Heart left ventricle (tissue), 16 donors: ENCODE results near the gene PNKP. TPM values are rescaled to one million over a fixed set of nuclear protein-coding genes. Genes with fewer than 3 reads are reported as not detected.
A peak's percentile ranks its signal among the peaks of the same experiment; 100 is the strongest.

Experiments
- ATAC-seq, 4 donors: fragments of 200-7000 bp; cut with Tn5 transposase; one replicate each; pipeline ENCODE4 v1.9.1; 2020 to 2022; ENCODE audit warnings: moderate library complexity in 4 of 4, mild to moderate bottlenecking in 3 of 4, moderate number of reproducible peaks in 1 of 4
- DNase-seq, 5 donors: peaks; one replicate each; pipeline ENCODE4 v3.0.0-alpha.2; 2020
- H3K27ac ChIP-seq, 12 donors: fragments of 200-600 bp; sonication (generic) in 4 of 12; one replicate each; pipeline versions ENCODE4 v1.5.0 to v1.8.0; 2016 to 2022; ENCODE audit warnings: mild to moderate bottlenecking in 2 of 12
- H3K27me3 ChIP-seq, 9 donors: fragments of 200-600 bp; sonication (generic) in 2 of 9; one replicate each; pipeline versions ENCODE4 v1.5.1 to v1.8.0; 2016 to 2022; ENCODE audit warnings: mild to moderate bottlenecking in 3 of 9
- H3K36me3 ChIP-seq, 9 donors: fragments of 200-600 bp; sonication (generic) in 2 of 9; one replicate each; pipeline versions ENCODE4 v1.5.0 to v1.8.0; 2018 to 2022; ENCODE audit warnings: mild to moderate bottlenecking in 2 of 9
- H3K4me1 ChIP-seq, 12 donors: fragments of 200-600 bp; sonication (generic) in 4 of 12; one replicate each; pipeline versions ENCODE4 v1.5.0 to v1.8.0; 2016 to 2022; ENCODE audit warnings: mild to moderate bottlenecking in 3 of 12
- H3K4me3 ChIP-seq, 12 donors: fragments of 200-600 bp; sonication (generic) in 4 of 12; one replicate each; pipeline versions ENCODE4 v1.5.0 to v1.8.0; 2017 to 2022; ENCODE audit warnings: mild to moderate bottlenecking in 9 of 12, moderate library complexity in 4 of 12
- H3K9me3 ChIP-seq, 12 donors: fragments of 200-600 bp; sonication (generic) in 4 of 12; one replicate each; pipeline versions ENCODE4 v1.5.0 to v1.8.0; 2016 to 2022; ENCODE audit warnings: mild to moderate bottlenecking in 1 of 12
- CTCF ChIP-seq, 12 donors: fragments of 200-600 bp; sonication (generic) in 4 of 12; IDR thresholded peaks; one replicate each; pipeline versions ENCODE4 v1.5.0 to v1.8.0; 2018 to 2022; ENCODE audit warnings: antibody characterized with exemption in 12 of 12, mild to moderate bottlenecking in 5 of 12
- POLR2A ChIP-seq, 2 donors: fragments of 450-650 bp; IDR thresholded peaks; one replicate each; pipeline ENCODE4 v1.6.1; 2017; ENCODE audit warnings: antibody characterized with exemption in 2 of 2, mild to moderate bottlenecking in 2 of 2, moderate library complexity in 2 of 2
- WGBS, 4 donors: extraction: QIAGEN DNeasy Blood & Tissue Kit in 2 of 4; methylation state at CpG; one replicate each; pipeline versions ENCODE4 v1.1.5 to v1.1.7; 2013 to 2018; 5-methylcytosine and 5-hydroxymethylcytosine counted together
- intact Hi-C, 10 donors: fragments of 100-400 bp; cut with DNase I; formaldehyde crosslinking; loops; one replicate each; pipeline versions ENCODE4 v1.11.1 to v1.14.2; 2022
- polyA plus RNA-seq, 2 donors: library from polyadenylated mRNA; stranded (reverse); fragments of 200-250 nt; gene quantifications; one replicate each; pipeline ENCODE4 v1.2.3, GENCODE V29; 2013
- total RNA-seq, 9 donors: library from RNA; depleted of rRNA in 2 of 9; stranded (reverse); fragments of >200 nt in 2 of 9; fragmentation: NEBNext Ultra II Directional in 3 of 9; extraction: Animal tissue kit (Norgen Biotek cat#: 25700) in 3 of 9; gene quantifications; one replicate each; pipeline versions ENCODE4 v1.1.0 to v1.2.4, GENCODE V29; 2016 to 2023
- donor health status: ischemic (EF 13 %, LVEDD 7.1; RV severe dilation, severe dysfunction).
- donor health status: healthy with polysubstance abuse.
- donor health status: DM: no; HTN: yes; CAD: no.
- donor health status: DM: no; HTN: no; CAD: no.
- donor health status: ischemic (EF 25% LVEDD 6.9; RV normal size, moderate dysfunction).
- donor health status: ischemic (EF 25% LVEDD 5.7; RV mildly dilated, moderate dysfunction).
- donor health status: healthy.
- donor health status: DM: yes; HTN: yes; CAD: no.
- donor health status: ischemic (EF 35%, LVEDD 5.7; RV mildly dilated, moderate dysfunction).
- donor health status: nonischemic (EF 11% LVEDD 7.7; RV severe dilation, severe dysfunction).
- donor health status: DM: yes; HTN: yes; CAD: no.
- donor health status: PGD.
- donor health status: ischemic (EF 29% LVEDD 5.4; RV normal size, mild dysfunction).
- donor health status: nonischemic (EF 23%, LVEDD 6.1; RV moderate dilation, normal function).

Gene PNKP
- total and polyA plus RNA-seq, 11 donors: 26.6 to 57.0 (median 36.8) TPM

GRCh38 chr19:49904136-49904535 lies 36.8 kb upstream of the PNKP start:
- DNase-seq (no peak), ATAC-seq (no peak)
- TF ChIP-seq POLR2A (IDR thresholded peaks at IDR 0.05) (no peak), CTCF (IDR thresholded peaks at IDR 0.05) (no peak)
- H3K4me3 ChIP-seq: no peak overlapping the region
- H3K36me3 ChIP-seq: peaks cover 0 to 32% (median 21%) of the 10 kb centered on the region in 9 donors
- intact Hi-C loops: no loop called here
- H3K9me3 ChIP-seq: no peaks in the 10 kb centered on the region
- WGBS, 4 donors: 49 to 56% (median 56%) methylated on average over 6 of the region's 6 CpGs
- H3K4me1 ChIP-seq: peaks cover 0 to 20% (median 0%) of the 10 kb centered on the region in 12 donors
- H3K27me3 ChIP-seq: no peaks in the 10 kb centered on the region
- peak overlapping the region in 1 of 12 donors; percentile 72 for H3K27ac ChIP-seq

GRCh38 chr19:49896863-49897621 lies 29.7 kb upstream of the PNKP start, which contains the start of gene IL4I1:
IL4I1 (minus strand) TSS chr19:49896887; CDS start chr19:49896160, 727 bp downstream.
- intact Hi-C loops: no loop called here
- TF ChIP-seq POLR2A (IDR thresholded peaks at IDR 0.05): no peak
- TF ChIP-seq CTCF (IDR thresholded peaks at IDR 0.05): no peak

GRCh38 chr19:49895566-49896297 lies 28.4 kb upstream of the PNKP start:
- peak in 1 of 5 donors; percentile 47 for DNase-seq
- peak overlapping the region in 1 of 12 donors; percentile 89 for H3K27ac ChIP-seq
- H3K27me3 ChIP-seq: peaks cover 0 to 10% (median 0%) of the 10 kb centered on the region in 9 donors
- WGBS, 4 donors: 75 to 84% (median 77%) methylated on average over 9 to 17 of the region's 17 CpGs
- H3K9me3 ChIP-seq: no peaks in the 10 kb centered on the region
- TF ChIP-seq POLR2A (IDR thresholded peaks at IDR 0.05): no peak
- no peak for TF ChIP-seq CTCF (IDR thresholded peaks at IDR 0.05)
- H3K4me3 ChIP-seq: peak overlapping the region in 1 of 12 donors; percentile 35
- no peak for ATAC-seq
- H3K4me1 ChIP-seq: peaks cover 0 to 23% (median 6%) of the 10 kb centered on the region in 12 donors
- H3K36me3 ChIP-seq: no peaks in the 10 kb centered on the region
- intact Hi-C loops: no loop called here

More at GRCh38 chr19:49896863-49897621, 29.7 kb upstream of the PNKP start, which contains the start of gene IL4I1:
- Histone ChIP-seq H3K27me3 (peaks cover 0 to 4% (median 0%) of the 10 kb centered on the region in 9 donors), H3K4me1 (peaks cover 0 to 23% (median 6%) of the 10 kb centered on the region in 12 donors), H3K36me3 (no peaks in the 10 kb centered on the region), H3K27ac (peak within 1 kb of the TSS in 10 of 12 donors; percentile 28 to 89 (median 46)), H3K9me3 (no peaks in the 10 kb centered on the region), H3K4me3 (peak within 1 kb of the TSS in 6 of 12 donors; percentile 11 to 35 (median 13))
- DNase-seq (peak in 4 of 5 donors; percentile 46 to 73 (median 59)), ATAC-seq (peak; percentile 9 to 65 (median 34))
- WGBS, 4 donors: 34 to 48% (median 38%) methylated on average over 18 to 20 of the region's 20 CpGs
